SHP77 treated with DMSO at 0.1 percent for 48 hours (cell line): ENCODE data around the gene LRRN1.

Source experiments
- DNase-seq: peaks from one replicate; lab custom pipeline; 2025; lab: John Stamatoyannopoulos, UW

Gene LRRN1

DNA sequence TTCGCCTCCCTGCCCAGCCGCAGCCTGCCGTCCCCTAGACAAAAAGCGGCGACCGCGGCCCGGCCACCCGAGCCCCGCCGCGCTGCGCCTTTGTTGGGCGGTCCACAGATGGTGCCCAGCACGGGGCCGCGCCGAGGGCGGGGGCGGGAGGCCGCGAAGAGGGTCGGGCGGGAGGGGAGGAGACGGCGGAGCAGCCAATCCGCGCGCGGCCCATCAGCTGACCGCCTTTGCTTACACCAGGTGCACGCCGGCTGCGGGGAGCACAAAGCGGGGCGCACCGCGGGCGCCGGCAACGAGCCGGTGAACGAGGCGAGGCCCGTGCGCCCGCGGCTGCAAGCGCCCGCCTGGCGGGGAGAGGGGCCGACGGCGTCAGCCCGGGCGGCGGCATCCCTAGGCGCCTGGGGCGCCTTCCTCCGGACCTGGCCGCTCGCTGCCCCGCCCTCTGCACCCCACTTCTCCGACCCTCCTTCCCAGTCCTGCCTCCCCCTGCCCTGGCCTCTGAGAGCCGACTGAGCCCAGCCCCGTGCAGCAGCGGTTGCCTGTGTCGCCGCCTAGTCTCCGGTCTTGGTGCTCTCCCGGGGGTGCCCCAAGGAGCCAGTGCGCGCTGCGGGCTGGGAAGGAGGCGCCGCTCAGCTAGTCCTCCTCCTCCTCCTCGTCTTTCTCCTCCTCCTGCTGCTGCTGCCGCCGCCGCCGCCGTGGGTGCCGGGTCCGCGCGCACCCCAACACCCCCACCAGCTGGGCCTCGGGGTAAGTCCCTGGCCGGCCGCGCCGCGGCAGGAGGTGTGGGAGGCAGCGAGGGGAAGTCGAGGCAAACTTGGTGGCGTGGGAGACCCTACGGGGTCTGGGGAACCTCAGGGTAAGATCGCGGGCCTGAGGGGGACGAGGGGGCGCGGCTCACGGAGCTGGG is at the start of gene LRRN1:
TSS of gene LRRN1 (plus strand) at position 259 of the 907 bp plus-strand sequence. CDS start 45,211 bp downstream, outside the sequence.
- no peak for DNase-seq

DNA sequence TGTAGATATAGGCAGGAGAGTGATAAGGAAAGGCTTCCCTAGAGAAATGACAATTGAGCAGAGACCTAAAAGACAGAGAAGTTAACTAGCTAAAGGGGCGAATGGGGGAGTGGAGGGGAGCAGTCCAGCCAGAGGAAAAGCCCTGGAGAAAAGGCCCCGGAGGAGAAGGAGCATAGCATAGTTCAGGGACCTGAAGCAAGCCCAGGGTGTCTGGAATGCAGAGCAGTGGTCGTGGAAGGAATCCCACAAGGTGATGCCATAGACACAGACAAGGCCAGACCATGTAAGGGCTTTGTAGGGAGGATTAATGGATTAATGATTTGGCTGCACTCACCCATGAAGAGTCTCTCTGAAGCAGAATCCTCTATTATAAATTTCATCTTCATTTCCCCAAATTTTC is 45.8 kb upstream of the LRRN1 start:
- no peak for DNase-seq

DNA sequence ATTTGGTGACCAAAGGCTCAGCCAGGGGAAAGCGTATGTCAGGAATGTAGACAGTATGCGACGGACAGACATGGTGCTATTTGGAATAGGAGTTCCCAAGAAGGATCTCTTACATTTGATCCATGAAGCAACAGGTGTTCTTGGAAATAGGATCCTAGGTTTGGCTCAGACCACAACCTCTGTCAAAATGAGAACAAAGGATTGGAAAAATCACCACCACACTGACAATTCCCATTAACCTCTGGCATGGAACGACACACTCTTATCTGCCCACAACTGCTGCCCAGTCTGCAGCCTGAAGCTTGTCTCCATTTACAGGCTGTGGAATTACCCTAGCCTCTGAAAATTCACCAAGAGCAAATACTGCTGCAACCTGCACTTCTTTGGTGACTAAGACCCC is 33.6 kb upstream of the LRRN1 start:
- no peak for DNase-seq

DNA sequence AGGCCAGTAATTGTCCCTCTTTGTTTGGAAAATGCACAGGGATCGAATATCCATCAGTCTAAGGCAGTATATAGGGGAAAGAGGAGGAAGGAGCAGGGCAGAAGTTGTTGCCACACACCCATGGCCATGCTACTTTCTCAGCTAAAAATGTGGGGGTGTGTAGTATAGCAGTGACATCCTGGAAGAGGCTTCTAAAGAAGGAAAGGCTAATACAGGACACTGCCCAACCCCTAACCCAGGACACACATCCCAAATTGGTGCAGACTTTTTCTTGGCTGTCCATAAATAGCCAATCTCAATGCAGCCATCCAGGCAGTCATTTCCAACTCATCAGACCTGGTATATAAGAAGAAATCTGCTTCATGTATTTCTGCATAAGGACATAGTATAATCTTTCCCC is 33.1 kb upstream of the LRRN1 start:
- no peak for DNase-seq

DNA sequence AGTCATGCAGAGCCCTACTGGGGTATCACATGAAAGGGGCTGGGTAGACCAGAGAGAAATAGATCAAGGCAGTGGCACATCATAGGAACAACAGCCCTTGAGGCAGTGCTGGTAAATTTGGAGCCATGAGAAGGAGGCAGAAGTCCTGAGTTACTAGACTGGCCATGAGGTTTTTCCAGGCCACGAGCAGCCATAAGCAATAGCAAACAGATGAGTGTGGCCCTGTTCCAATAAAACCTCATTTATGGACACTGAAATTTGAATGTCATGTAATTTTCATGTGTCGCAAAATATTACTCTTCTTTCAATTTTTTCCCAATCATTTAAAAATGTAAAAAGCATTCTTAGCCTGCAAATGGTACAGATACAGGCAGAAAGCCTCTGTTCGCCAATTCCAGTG is 28.1 kb upstream of the LRRN1 start:
- no peak for DNase-seq

DNA sequence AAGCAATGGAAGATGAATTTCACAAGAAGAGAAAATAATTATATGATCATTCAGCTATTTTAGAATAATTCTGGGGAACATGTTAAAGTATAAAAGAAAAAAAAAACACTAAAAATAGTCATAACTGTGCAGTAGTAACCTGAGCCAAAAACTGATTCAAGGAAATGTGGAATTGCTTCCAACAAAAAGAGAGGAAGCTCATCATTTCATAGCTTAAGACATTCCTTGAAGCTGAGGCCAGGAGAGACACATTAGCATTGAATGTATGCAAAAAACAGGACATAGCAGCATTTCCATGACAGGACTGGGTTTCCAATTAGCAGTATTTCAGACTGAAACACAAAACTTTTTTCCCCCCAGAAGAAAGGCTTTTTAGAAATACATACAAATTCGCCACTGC is 27.7 kb upstream of the LRRN1 start:
- no peak for DNase-seq

DNA sequence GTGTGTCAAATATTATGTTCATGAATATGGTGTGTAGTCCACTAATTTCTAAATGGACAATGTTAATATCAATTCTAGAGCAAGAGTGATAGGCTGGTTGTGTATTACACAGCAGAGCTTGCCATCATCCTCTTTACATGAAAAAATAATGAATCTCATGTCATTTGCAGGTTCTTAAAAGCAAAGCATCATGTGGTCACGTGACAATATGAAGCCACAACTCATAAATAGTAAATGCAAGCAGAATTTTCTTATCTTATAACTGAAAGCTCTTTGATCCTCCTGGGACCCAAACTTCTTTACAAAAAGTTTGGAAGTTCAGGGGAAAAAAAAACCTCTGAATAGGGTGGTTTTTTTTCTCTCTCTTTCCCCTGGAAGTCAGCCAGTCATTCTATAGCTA is 26.9 kb upstream of the LRRN1 start:
- no peak for DNase-seq

DNA sequence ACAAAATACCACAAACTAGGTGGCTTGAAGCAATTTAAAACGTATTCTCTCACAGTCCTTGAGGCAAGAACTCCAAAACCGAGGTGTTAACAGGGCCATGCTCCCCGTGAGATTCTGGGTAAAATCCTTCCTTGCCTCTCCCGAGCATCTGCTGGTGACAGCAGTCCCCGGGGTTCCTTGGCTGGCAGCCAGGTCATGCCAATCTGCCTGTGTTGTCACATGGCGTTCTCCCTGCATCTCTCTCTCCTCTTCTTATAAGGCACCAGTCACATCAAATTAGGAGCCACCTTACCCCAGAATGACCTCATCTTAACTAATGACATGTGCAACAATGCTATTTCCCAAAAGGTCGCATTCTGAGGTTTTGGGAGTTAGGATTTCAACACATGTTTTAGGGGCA is 26.3 kb upstream of the LRRN1 start:
- no peak for DNase-seq

DNA sequence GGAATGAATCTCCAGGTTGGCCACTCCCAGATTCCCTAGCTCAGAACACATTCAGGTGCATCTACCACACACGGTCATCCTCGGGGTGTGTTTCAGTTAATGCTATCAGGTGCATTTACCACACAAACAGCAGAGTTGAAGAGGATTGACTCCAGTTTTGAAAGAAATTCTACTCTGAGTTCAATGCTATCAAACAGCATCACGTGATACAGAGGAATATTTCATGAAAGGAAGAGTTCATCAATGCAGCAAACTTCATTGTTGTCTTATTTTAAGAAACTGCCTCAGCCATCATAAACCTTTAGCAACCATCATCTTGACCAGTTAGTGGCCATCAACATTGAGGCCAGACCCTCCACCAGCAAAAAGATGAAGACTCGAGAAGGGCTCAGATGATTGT is 22.6 kb upstream of the LRRN1 start:
- DNase-seq = no peak

DNA sequence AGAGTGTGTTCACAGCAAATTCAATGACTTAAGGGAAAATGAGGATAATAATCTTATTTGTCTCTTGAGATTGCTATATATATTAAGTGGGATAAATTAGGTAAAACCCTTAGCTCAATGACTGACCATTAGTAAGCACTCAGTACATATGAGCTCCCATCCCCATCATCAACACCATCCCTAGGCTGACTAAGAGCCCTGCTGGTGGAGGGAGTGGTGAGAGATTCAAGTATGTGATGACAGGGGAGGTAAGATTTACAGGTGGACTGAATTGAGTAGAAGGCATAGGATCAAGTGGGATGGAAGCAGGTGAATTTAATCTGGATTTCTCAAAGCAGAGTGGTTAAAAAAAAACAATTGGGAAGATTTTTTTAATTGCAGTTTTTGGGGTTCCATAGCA is 21.0 kb upstream of the LRRN1 start:
- DNase-seq = no peak

DNA sequence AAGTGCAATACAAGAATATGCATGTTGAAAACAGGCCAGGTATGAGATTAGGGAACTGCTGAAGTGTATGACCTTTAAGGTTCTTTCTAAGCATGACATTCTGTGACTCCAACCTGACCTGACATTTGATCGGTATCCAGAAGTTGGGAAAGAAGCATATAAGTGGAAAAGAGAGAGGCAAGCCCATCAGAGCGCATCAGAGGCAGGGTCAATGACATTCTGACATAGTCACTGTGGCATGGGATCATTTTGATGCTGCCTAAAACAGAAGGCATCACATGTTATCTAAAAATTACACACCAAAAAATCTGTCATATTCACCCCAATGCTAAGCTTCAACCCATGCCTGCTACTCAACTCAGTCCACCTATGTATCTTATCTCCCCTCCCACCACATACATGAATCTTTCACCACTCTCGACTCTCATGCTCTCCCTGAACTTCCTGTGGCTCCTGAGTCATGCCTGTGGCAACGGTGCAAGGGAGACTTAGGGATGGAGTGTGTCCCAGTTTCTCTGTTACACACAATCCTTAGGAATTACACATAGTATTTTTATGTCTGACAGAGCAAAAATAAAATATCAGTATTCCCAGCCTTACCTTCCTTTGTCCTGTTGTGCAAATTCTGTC is 20.5 kb upstream of the LRRN1 start:
- no peak for DNase-seq

DNA sequence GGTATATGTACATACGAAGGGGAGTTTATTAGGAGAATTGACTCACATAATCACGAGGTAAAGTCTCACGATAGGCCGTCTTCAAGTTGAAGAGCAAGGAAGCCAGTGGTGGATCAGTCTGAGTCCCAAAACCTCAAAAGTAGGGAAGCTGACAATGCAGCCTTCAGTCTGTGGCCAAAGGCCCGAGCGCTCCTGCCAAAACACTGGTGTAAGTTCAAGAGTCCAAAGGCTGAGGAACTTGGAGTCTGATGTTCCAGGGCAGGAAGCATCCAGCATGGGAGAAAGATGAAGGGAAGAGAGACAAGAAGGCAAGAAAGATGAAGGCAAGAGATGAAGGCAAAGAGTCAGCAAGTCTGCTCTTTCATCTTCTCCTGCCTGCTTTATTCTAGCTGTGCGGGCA is 16.8 kb upstream of the LRRN1 start:
- no peak for DNase-seq

DNA sequence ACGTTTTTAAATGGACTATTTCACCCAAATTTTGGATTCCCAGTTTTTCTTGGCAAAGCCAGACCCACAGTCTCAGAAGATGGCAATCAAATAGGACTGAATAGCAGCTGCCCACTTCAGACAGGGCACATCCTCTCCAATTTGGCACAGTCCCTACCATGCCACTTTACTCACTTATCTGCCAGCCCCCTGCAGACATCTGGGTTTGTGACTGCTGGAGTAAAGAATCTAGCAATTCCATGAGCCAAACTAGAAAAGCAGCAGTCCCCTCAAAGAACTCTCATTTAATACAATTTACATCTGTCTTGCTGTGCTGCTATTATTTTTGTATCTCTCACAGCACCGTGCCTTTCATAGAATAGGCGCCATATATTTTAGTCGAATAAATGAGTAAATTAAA is 16.0 kb upstream of the LRRN1 start:
- DNase-seq = no peak

DNA sequence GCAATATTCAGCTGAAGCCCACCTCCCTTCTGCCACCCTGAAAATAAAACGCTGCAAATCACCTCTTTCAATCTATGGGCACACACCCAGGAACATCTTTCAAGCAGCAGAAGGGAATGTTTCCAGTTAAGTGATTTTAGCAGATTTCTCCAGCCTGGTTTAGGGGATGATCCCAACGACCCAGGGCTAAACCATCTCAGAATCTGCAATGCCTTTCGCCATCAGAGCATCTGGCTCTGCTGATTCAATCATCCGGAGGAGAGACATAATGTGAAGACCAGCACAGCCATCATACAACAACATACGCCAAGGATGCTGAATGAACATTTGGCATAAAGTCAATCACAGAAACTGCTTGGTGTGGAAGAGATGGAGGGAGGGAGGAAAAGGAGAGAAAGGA is 15.5 kb upstream of the LRRN1 start:
- no peak for DNase-seq

DNA sequence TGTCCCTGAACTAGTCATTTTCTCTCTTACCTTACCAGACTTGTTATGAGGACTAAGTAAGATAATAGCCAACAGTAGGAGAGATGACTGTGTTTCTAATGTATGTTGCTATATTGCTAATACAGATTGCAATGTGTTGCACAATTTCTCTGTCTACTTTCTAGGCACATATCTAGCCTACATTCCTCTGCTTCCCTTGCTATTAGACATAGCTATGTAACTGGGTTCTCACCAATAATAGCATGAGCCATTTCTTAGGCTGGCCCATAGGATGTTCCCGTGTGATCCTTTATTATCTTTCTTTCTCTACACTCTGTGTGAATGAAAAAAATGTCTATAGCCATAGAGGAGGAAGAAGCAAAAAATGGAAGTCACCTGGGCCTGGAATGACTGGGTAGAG is 6.8 kb upstream of the LRRN1 start:
- no peak for DNase-seq

DNA sequence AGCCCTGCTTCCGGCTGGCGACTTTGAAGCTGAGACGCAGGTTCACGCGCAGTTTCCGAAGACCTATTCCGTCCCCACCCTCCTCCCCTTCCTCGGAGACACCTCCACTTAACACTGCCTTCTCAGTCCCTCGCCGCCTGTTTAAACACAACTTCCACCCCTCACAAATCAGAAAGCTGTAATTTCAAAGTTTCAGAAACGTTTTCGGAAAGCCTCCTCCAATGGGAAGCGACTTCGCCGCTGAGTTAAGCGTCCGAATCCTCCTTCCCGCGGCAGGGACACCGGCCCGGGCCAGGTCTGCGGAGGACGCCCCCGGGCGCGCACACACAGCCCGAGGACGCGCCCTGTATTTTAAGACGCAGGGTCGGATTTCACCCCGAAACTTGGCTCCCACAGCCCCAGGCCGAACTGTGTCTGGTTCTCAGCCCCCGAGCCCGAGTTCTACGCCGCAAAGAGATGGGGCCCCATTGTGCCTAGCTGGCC is 559 bp upstream of the LRRN1 start:
- no peak for DNase-seq

DNA sequence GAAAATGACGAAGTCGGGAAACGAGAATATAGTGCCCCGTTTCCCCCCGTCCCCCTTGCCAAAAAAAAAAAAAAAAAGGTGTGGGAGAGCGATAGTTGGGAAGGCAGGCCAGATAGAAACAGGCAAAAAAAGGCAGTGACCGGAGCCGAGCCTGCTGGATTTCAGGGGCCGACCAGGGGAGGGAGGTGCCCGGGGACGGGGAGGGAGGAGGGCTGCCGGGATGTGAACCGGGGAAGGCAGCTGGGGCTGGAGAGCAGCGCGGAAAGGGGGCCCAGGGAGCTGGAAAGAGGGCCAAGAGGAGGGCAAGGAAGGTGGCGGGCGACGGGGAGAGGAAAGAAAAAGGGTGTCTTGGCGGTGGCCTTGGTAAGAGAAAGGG is 837 bp downstream of the LRRN1 start:
- DNase-seq = no peak

DNA sequence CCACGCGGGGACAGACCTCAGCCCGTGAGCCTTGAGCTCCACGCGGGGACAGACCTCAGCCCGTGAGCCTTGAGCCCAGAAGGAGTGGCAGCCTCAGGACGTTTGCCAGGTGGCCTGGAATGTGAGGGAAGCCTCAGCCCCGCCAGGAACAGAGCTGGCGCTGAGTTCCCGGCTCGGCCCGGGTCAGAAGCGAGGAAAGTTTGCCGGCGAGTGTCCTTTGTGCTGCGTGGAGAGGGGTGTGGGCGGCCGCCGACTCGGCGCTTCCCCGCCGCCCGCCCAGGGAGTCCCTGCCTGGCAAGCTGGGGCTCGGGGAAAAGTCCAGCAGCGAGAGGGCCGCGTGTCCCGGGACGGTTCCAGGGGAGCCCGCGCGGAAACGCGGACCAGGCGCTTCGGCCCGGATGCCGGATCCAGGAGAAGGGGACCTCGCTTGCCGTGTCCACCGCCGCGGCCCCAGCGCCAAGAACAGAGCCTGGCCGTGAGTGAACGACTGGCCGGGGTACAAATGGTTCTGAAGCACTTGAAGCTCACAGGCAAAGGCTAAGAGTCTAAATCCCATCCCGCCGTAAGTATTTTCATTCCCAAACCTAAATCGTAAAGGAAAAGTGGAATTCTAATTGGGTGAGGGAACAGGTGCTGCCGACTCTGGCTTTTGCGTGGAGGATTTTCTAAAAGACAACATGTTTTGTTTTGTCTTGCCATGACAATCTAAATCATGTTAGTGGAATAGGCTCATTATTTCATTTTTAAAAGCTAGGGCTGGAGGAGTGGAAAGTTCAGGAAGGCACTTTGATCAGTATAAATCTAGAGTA is 1.7 kb downstream of the LRRN1 start:
- no peak for DNase-seq

DNA sequence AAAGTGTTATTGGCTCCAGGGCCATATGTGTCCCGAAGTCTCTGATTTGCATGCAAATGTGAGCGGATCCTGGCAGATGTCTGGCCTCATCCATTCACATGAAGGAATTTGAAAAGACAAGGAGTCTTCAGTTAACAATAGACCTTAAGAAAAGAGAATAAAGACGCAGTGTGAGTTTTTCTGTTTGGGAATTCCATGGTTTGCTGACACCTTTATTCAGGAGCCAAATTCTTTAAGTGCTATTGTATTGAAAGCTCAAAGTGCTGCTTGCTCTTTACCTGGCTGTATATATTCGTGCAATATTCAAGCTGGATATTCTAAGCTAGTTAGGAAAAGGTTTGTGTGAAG is 2.2 kb downstream of the LRRN1 start:
- DNase-seq = no peak

DNA sequence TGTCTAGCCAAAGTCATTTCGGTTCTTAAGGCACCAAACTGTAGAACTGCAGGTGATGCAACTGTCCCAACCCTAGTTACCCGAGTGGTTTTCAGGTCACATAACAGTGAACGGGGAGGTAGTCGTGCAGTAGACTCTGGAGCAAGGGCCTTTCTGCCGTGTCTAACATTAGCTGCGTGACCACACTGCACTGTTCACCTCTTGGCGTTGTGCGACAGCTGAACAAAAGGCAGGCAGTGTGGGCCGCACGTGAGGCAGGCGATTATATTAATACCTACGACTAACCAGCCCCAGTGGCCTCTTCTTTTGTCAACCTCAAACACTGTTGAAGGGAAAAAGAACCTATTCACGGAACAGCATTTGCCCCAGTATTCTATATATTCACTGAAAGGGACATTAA is 2.8 kb downstream of the LRRN1 start:
- DNase-seq = no peak

DNA sequence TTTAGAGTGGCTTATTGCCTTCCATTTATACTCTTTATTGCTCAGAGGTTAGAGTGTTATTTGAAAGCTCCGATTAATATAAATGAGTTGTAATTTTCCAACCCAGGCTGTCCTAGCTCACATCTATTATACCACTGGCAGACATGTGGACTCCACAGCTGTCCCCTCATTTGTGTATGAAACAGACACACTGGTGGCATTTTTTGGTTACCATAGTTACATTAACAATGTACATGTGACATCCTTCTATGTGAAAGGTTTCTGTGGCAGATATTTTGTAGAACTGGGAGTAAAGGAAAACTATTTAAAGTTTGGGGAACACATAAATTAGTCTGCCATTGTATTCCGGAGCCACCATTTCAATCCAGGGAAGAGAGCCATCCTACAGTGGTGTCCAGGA is 5.3 kb downstream of the LRRN1 start:
- DNase-seq = no peak

DNA sequence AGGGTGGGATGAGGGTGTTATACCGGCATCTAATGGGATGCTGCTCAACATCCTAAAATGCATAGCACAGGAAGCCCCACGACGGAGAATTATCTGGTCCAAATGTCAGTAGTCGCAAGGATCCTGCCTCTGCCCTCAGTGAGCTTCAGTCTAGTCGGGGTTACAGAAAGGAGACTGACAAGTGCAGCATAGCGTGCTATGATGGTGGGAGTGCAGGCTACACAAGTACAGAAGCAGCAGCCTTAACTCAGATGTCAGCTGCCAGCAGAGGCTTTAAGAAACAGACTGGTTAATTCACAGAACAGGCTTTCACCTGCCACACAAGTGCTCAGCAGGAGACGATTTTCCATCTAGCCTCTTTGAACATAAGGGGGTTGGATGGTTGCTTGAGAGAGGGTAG is 6.9 kb downstream of the LRRN1 start:
- DNase-seq = no peak

DNA sequence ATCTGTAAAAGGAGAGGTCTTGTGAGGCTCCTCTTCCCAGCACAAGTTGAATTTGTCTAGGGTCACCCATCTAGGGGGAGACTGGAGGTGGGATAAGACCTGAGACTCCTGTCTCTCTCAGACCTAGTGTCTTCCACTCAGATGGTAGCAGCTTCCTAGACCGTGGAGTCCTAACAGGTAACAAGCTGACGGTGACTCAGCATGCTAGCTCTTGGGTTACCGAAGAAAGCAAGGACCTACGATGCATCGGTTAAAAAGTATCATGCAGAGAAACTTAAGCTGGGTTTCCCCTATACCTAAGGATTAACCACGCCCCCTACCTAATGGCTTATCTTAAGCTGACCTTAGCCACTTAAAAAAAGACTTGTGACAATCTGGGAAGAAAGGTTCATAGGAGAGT is 7.6 kb downstream of the LRRN1 start:
- no peak for DNase-seq
